ENCODE data around the gene SLC44A1. TPM values are rescaled to one million over a fixed set of nuclear protein-coding genes. Genes with fewer than 3 reads are reported as not detected.
A peak's percentile ranks its signal among the peaks of the same experiment; 100 is the strongest.

Gene SLC44A1
- 10 to 100 TPM; 12.9 to 24.6 (median 19.3) TPM for polyA plus RNA-seq (ENCODE audit: low read depth in 6 of 6)

DNA sequence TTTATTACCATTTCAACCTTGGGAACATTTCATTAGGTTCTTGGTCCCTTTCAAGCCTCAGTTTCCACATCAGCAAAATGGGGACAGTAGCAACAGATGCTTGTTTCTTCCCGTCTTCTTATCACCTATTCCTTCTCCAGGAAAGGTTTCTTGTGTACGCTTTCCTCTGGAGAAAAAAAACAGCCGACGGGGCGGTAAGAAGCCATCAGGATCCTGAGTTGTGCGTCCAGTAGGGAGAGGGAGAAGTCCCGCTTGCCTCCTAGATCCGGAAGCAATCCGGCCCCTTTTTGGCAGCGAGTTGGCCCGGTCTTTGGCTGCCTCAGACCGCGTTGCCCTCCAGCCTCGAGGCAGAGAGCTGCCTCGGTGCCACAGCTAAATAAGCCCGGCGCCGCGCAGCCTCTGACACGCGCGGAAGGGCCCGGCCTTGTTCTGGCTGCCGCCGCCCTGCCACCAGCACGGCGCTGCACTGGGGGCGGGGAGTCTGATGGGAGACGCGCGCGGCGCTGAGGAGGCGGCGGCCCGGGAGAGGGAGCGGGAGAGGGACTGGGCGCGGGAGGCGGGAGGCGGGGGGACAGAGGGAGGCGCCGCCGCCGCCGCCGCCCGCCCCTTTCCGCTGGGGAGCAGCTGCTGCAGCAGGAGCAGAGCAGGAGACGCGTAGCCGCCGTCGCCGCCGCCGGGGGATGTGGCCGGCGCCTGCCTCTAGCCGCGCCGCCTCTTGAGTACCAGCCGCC, at the start of gene SLC44A1:
SLC44A1 (plus strand) TSS at position 649 of the 731 bp plus-strand sequence. CDS start 218 bp downstream, outside the sequence.
- DNase-seq (peak; percentile 81), ATAC-seq (ENCODE audit: low read depth in 2 of 2) (peak; percentile 73 to 76)
- peaks cover 13 to 22% (median 17%) of the 10 kb centered on the region in 3 donors for H3K4me1 Mint-ChIP-seq
- peak within 1 kb of the TSS; percentile 90 to 99 (median 94) for H3K4me3 Mint-ChIP-seq
- H3K36me3 Mint-ChIP-seq = no peaks in the 10 kb centered on the region
- no peaks in the 10 kb centered on the region for H3K9me3 Mint-ChIP-seq
- H3K27ac Mint-ChIP-seq = peak within 1 kb of the TSS; percentile 62 to 96 (median 93)
- peaks cover 0 to 10% (median 0%) of the 10 kb centered on the region in 3 donors for H3K27me3 Mint-ChIP-seq

DNA sequence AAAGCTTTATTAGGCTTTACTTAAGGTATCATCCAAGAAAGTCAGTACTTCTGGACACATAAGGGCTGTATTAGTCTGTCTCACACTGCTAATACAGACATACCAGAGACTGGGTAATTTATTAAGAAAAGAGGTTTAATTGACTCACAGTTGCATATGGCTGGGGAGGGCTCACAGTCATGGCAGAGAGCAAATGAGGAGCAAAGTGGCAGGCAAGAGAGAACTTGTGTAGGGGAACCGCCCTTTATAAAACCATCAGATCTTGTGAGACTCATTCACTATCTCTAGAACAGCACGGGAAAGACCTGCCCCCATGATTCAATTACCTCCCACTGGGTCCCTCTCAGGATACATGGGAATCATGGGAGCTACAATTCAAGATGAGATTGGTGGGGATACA, 49.2 kb upstream of the SLC44A1 start:
- Mint-ChIP-seq H3K27me3 (peaks cover 0 to 8% (median 0%) of the 10 kb centered on the region in 3 donors), H3K36me3 (no peaks in the 10 kb centered on the region), H3K9me3 (no peaks in the 10 kb centered on the region), H3K4me3 (no peak overlapping the region), H3K27ac (no peak overlapping the region), H3K4me1 (no peaks in the 10 kb centered on the region)
- DNase-seq (no peak), ATAC-seq (ENCODE audit: low read depth in 2 of 2) (no peak)

DNA sequence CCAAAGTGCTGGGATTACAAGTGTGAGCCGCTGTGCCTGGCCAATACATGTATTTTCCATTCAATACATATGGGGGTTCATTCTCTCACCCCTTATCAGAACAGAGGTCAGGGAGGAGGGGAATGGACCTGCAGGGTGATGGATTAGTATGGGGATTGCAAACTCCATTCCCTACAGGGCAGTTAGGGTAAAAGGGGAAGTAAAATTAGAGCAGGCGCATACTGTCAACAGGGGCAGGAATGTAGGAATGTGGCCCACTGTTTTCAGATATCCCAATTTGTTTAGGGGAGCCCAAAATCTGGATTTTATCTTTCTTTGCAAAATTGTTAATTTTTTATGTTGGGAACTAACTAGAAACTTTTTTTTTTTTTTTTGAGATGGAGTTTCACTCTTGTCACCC, 46.4 kb upstream of the SLC44A1 start:
- peaks cover 0 to 5% (median 0%) of the 10 kb centered on the region in 7 donors for H3K9me3 Mint-ChIP-seq
- no peaks in the 10 kb centered on the region for H3K36me3 Mint-ChIP-seq
- DNase-seq (no peak), ATAC-seq (ENCODE audit: low read depth in 2 of 2) (no peak)
- H3K27me3 Mint-ChIP-seq = peaks cover 0 to 8% (median 0%) of the 10 kb centered on the region in 3 donors
- H3K4me1 Mint-ChIP-seq = no peaks in the 10 kb centered on the region
- no peak overlapping the region for H3K4me3 Mint-ChIP-seq
- H3K27ac Mint-ChIP-seq = no peak overlapping the region

DNA sequence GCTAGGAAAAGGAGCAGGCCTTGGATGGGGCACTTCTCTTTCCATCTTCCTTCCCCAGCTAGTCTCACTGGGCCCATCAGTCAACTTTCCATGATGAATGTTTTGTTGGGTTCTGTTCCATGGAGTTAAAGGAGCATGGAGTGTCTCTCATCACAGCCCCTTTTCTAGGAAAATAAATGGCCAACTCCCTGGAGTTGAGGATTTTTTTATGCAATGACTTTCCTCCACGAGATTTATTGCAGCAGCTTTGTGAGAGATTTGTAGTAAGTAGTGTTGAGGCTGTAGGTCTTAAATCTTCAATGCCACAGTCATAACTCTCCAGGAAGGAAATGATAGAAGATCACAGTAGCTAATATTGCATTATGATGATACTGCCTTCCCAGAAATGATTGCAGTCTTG, 45.6 kb upstream of the SLC44A1 start:
- no peaks in the 10 kb centered on the region for H3K36me3 Mint-ChIP-seq
- no peak for DNase-seq
- H3K9me3 Mint-ChIP-seq = peaks cover 0 to 5% (median 0%) of the 10 kb centered on the region in 7 donors
- H3K4me3 Mint-ChIP-seq = no peak overlapping the region
- ATAC-seq (ENCODE audit: low read depth in 2 of 2) = no peak
- peaks cover 0 to 4% (median 0%) of the 10 kb centered on the region in 3 donors for H3K27me3 Mint-ChIP-seq
- H3K4me1 Mint-ChIP-seq = no peaks in the 10 kb centered on the region
- no peak overlapping the region for H3K27ac Mint-ChIP-seq

DNA sequence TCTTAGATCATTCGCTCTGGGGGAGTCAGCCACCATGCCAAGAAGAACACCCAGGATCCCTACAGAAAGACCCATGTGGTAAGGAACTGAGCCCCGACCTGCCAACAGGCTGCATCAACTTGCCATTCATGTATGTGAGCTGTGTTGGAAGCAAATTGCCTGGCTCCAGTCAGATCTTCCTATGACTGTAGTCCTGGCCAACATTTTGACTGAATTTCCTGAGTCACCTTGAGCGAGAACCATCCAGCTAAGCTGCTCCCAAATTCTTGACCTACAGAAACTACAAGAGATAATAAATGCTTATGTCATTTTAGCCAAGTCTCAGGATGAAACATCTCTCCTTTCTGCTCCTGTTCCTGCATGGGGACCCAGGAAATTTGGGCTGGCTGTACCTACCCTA, 40.0 kb upstream of the SLC44A1 start:
- DNase-seq (no peak), ATAC-seq (ENCODE audit: low read depth in 2 of 2) (no peak)
- H3K4me3 Mint-ChIP-seq = no peak overlapping the region
- H3K27ac Mint-ChIP-seq = peak overlapping the region in 1 of 6 donors; percentile 22
- no peaks in the 10 kb centered on the region for H3K27me3 Mint-ChIP-seq
- no peaks in the 10 kb centered on the region for H3K36me3 Mint-ChIP-seq
- H3K4me1 Mint-ChIP-seq = no peaks in the 10 kb centered on the region
- H3K9me3 Mint-ChIP-seq = peaks cover 0 to 5% (median 0%) of the 10 kb centered on the region in 7 donors

DNA sequence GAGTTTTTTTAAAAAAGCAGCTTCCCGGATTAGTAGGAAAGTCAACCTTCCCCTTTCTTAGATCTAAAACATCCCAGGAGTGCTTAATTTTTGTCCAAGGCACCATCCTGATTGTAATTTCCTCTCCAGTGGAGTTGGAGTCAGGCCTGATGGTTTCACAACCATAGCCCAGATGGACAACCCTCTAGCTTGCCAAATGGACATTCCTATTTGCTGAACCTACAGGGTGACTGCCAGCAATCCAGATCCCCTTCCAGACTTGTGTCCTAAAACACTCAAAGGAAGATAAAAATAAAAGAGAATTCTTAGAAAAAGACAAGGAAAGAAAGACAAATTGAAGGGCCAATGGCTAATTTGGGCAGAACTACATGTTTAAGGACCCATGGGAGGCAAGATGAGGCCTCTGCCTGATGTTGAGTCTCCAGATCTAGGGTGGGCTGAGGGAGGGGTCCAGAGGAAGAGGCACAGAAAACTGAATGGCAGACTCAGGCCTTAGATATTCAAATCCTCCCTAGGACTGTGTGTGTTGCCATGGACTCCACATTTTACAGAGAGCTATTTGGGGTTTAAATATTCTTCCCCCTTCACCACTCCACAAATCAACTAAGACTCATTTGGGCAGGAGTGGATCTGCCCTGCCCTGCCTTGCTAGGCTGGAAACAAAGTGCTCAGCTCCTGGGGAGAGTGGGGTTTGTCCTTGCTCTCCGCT, 38.5 kb upstream of the SLC44A1 start:
- DNase-seq = no peak
- Mint-ChIP-seq H3K9me3 (peaks cover 0 to 5% (median 0%) of the 10 kb centered on the region in 7 donors), H3K4me3 (no peak overlapping the region), H3K27ac (peak overlapping the region in 1 of 6 donors; percentile 44), H3K36me3 (no peaks in the 10 kb centered on the region), H3K4me1 (no peaks in the 10 kb centered on the region), H3K27me3 (no peaks in the 10 kb centered on the region)
- ATAC-seq (ENCODE audit: low read depth in 2 of 2) = no peak

DNA sequence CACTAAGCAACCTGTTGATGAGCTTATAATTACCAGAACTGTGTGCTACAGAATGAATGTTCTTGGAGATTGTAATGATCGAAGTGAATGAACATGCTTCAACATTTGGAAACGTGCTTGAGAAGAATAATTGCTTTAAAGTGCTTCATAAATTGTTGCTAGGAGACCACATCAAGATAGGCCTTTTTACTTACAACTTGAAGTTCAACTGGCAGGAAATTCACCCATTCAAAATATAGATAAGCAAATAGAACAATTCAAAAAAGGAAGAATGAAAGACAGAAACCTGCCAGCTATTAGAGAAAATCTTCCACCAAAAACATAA, 38.0 kb upstream of the SLC44A1 start:
- Mint-ChIP-seq H3K9me3 (peaks cover 0 to 5% (median 0%) of the 10 kb centered on the region in 7 donors), H3K4me1 (no peaks in the 10 kb centered on the region), H3K27ac (no peak overlapping the region), H3K36me3 (no peaks in the 10 kb centered on the region), H3K4me3 (no peak overlapping the region), H3K27me3 (no peaks in the 10 kb centered on the region)
- ATAC-seq (ENCODE audit: low read depth in 2 of 2) = no peak
- DNase-seq = no peak

DNA sequence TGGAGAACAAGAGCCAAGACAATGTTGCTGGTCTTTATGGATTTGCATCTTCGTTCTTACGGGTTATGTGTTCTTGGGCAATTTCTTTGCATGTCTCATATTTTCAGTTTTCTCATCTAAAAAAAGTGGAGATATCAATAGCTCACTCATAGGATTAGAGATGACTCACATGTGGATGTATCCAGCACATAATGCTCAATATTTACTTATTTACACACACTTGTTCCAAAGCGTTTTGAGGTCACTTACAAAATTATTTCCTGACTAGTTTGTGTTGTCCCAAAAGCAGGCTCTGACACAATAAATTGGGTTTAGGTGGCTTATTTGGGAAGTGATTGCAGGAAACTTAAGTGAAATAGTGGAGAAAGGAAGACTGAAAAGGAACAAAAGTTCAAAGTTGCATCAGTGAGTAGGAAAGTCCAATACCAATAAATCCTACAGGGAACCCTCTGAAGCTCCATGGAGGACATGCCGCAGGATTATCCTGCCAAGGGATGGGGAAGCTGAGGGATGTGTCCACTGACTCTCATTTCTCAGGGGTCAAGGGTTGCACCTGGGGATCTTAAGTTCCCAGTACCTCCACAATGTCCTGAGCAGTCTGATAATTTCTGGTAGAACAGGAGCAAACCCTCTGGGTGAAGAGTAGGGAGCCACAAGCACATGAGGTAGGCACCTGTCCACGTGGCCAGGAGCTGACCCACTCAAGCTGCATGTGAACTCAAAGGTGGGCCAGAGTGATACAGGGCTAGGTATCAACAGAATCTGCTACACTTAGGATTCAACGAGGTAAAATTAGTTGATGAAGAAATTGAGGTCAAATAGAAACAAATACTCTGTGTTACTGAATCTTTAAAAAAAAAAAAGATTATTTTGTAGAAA, 37.4 kb upstream of the SLC44A1 start:
- ATAC-seq (ENCODE audit: low read depth in 2 of 2) (no peak), DNase-seq (no peak)
- no peaks in the 10 kb centered on the region for H3K27me3 Mint-ChIP-seq
- H3K27ac Mint-ChIP-seq = no peak overlapping the region
- H3K9me3 Mint-ChIP-seq = peaks cover 0 to 5% (median 0%) of the 10 kb centered on the region in 7 donors
- H3K4me1 Mint-ChIP-seq = no peaks in the 10 kb centered on the region
- no peak overlapping the region for H3K4me3 Mint-ChIP-seq
- H3K36me3 Mint-ChIP-seq = no peaks in the 10 kb centered on the region

DNA sequence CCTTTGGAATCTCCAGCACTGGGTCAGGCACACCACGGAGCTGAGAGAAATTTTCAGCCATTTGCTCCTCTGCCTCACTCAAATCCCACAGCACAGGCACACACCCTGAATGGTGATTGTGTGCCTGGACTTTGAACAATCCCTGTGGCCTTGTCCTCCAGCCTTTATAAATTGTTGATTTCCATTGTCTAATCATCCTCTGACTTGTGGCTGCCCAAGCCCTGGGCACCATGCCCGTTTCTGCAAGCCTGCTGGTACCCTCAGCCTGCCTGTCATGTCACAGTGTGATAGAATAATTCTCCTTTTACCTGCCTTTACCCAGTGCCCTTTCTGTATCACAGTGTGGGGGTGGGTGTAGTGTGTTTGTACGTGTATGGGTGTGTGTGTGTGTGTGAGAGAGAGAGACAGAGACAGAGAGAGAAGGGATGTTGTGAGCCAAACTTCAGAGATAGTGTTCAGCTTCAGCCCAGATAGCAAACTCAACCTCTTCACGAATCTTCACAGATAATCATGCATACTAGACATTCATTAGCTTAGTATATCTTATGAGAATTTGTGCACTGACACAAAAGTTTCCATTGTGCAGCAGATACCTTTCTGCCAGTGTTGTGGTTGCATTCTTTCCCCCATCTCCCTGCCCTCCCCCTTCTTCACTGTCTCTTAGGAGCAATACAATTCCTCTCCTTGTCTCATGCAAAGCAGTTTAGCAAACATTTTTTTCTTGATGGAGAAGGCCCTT, 27.8 kb upstream of the SLC44A1 start:
- H3K4me1 Mint-ChIP-seq = no peaks in the 10 kb centered on the region
- H3K27me3 Mint-ChIP-seq = no peaks in the 10 kb centered on the region
- ATAC-seq (ENCODE audit: low read depth in 2 of 2) (no peak), DNase-seq (no peak)
- peaks cover 0 to 5% (median 0%) of the 10 kb centered on the region in 7 donors for H3K9me3 Mint-ChIP-seq
- H3K27ac Mint-ChIP-seq = no peak overlapping the region
- H3K36me3 Mint-ChIP-seq = peaks cover 0 to 5% of the 10 kb centered on the region in 2 donors
- no peak overlapping the region for H3K4me3 Mint-ChIP-seq

DNA sequence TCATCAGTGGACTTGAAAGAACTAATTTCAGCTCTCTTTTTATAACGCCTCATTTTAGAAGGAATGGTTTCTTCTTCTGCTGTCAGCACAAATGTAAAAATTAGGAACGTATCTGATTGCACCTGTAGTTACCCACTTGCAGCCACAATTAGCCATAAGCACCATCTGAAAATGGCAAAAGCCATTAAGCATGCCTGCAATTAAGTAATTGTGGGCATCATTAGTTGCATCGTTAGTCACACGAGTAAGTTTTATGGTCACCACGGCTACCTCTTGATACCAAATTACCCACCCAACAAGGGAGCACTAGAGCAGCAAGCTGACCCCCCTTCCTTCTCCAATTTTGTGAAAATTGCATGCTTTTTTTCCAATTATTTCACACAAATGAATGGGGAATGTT, 25.8 kb upstream of the SLC44A1 start:
- H3K4me3 Mint-ChIP-seq = no peak overlapping the region
- no peak overlapping the region for H3K27ac Mint-ChIP-seq
- H3K4me1 Mint-ChIP-seq = no peaks in the 10 kb centered on the region
- DNase-seq (no peak), ATAC-seq (ENCODE audit: low read depth in 2 of 2) (no peak)
- peaks cover 4 to 17% (median 11%) of the 10 kb centered on the region in 7 donors for H3K9me3 Mint-ChIP-seq
- peaks cover 0 to 9% (median 2%) of the 10 kb centered on the region in 3 donors for H3K27me3 Mint-ChIP-seq
- peaks cover 4 to 14% of the 10 kb centered on the region in 2 donors for H3K36me3 Mint-ChIP-seq

DNA sequence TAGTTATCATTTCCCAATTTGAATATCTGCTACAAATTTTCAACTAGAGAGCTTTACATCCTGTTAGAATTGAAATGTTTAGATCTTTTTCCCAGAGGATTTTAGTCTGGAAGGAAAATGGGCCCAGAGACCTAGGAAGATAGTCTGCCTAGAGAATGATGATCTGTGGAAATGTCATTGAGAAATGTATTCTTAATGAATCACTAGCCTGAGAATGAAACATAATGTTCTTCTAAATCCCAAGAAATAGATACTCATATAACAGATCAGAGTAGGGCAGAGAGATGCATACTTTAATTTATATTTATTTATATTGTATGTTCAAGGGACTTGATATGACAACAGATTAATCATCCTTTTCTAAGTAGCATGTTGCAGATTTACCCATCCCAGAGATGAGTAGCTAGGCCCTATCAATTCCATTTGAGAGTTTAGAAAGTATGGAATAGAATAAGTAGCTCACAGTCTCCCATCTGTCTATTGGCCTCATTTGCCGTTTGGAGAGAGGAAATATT, 25.1 kb upstream of the SLC44A1 start:
- H3K27ac Mint-ChIP-seq = no peak overlapping the region
- H3K36me3 Mint-ChIP-seq = peaks cover 11 to 21% of the 10 kb centered on the region in 2 donors
- H3K4me1 Mint-ChIP-seq = no peaks in the 10 kb centered on the region
- DNase-seq = no peak
- H3K27me3 Mint-ChIP-seq = peaks cover 0 to 9% (median 6%) of the 10 kb centered on the region in 3 donors
- ATAC-seq (ENCODE audit: low read depth in 2 of 2) = no peak
- peaks cover 11 to 24% (median 18%) of the 10 kb centered on the region in 7 donors for H3K9me3 Mint-ChIP-seq
- no peak overlapping the region for H3K4me3 Mint-ChIP-seq

DNA sequence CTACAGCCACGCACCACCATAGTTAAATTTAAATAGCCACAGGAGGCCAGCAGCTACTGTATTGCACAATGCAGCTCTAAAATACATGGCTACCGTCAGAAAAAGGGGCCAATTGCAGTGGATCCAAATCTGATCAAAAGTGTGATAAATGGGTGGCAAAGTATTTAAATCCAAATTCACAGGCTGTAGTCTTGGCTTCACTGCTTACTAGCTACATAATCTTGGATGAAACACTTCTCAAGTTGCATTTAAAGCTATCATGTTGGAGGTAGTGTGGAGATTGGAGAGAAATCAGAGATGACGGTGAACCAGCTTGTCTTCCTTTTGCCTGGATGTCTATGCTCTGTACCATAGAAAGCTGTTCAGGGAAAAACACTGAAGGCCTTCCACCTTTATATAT, 24.0 kb upstream of the SLC44A1 start:
- Mint-ChIP-seq H3K9me3 (peaks cover 15 to 35% (median 27%) of the 10 kb centered on the region in 7 donors), H3K4me3 (no peak overlapping the region), H3K27me3 (peaks cover 0 to 11% (median 9%) of the 10 kb centered on the region in 3 donors), H3K27ac (no peak overlapping the region), H3K36me3 (peaks cover 17 to 28% of the 10 kb centered on the region in 2 donors), H3K4me1 (no peaks in the 10 kb centered on the region)
- DNase-seq (no peak), ATAC-seq (ENCODE audit: low read depth in 2 of 2) (no peak)

Data from naive B cell (primary cell).